Right lobe of liver (tissue), 6 donors: ENCODE results near the gene STAT3. TPM values are rescaled to one million over a fixed set of nuclear protein-coding genes. Genes with fewer than 3 reads are reported as not detected.
"Not testable (repeated sequence)": the region's sequence is repeated elsewhere in the genome, so short reads cannot be mapped to it uniquely, and the experiment has no call there.

Source experiments
- ATAC-seq, 4 donors: fragments of 200-7000 bp; cut with Tn5 transposase; one replicate each; pipeline ENCODE4 v1.9.1; 2020; ENCODE audit warnings: mild to moderate bottlenecking in 4 of 4, moderate library complexity in 4 of 4
- DNase-seq, 3 donors: peaks; one replicate each; pipeline ENCODE4 v3.0.0-alpha.2; 2020
- H3K27ac ChIP-seq, 3 donors: fragments of 200-600 bp; one replicate each; pipeline ENCODE4 v1.8.0; 2022
- H3K27me3 ChIP-seq, 2 donors: fragments of 200-600 bp; one replicate each; pipeline ENCODE4 v1.8.0; 2022
- H3K36me3 ChIP-seq, 4 donors: fragments of 200-600 bp; sonication (generic) in 1 of 4; one replicate each; pipeline versions ENCODE4 v1.5.1 to v1.8.0; 2017 to 2022; ENCODE audit warnings: control low read depth in 1 of 4
- H3K4me1 ChIP-seq, 4 donors: fragments of 200-600 bp; sonication (generic) in 1 of 4; one replicate each; pipeline versions ENCODE4 v1.5.1 to v1.8.0; 2017 to 2022; ENCODE audit warnings: control low read depth in 1 of 4
- H3K4me3 ChIP-seq, 3 donors: fragments of 200-600 bp; one replicate each; pipeline ENCODE4 v1.8.0; 2022
- H3K9me3 ChIP-seq, 4 donors: fragments of 200-600 bp; sonication (generic) in 1 of 4; one replicate each; pipeline versions ENCODE4 v1.5.1 to v1.8.0; 2017 to 2022; ENCODE audit warnings: control low read depth in 1 of 4
- POLR2A ChIP-seq: fragments of 450-650 bp; IDR thresholded peaks from one replicate; pipeline ENCODE4 v1.6.1; 2017; ENCODE audit warnings: antibody characterized with exemption, mild to moderate bottlenecking
- WGBS: methylation state at CpG from one replicate; pipeline ENCODE4 v1.1.6; 2018; ENCODE audit warnings: low coverage, low lambda C conversion rate; ENCODE audit not compliant: insufficient coverage; ENCODE audit errors: missing lambda C conversion rate; 5-methylcytosine and 5-hydroxymethylcytosine counted together
- intact Hi-C, 2 donors: fragments of 100-400 bp; cut with DNase I; formaldehyde crosslinking; loops; one replicate each; pipeline versions ENCODE4 v1.11.2 to v1.14.1; 2022
- total RNA-seq, 6 experiments: library from RNA; depleted of rRNA in 2 of 6; stranded (reverse); fragments of >200 nt in 2 of 6; fragmentation: NEBNext Ultra II Directional in 3 of 6; extraction: Animal tissue kit (Norgen Biotek cat#: 25700) in 3 of 6; gene quantifications; one replicate each; pipeline versions ENCODE4 v1.1.0 to v1.2.4, GENCODE V29; 2016 to 2023
- TF ChIP-seq, protein P1 (sequence below), 4 donors: fragments of 200-600 bp in 3 of 4; fragments of 450-650 bp in 1 of 4; IDR thresholded peaks; one replicate each; pipeline versions ENCODE4 v1.5.1 to v1.8.0; 2016 to 2022; ENCODE audit warnings: antibody characterized with exemption in 4 of 4, mild to moderate bottlenecking in 2 of 4
- donor health status: DM: no; HTN: yes; CAD: no.
- donor health status: DM: no; HTN: no; CAD: no.
- donor health status: DM: no; HTN: no; CAD: no.
- donor health status: DM: no; HTN: yes; CAD: no.
- donor health status: DM: no; HTN: yes; CAD: no.

The STAT3 gene
- total RNA-seq, 6 experiments from 2014 or later, result 108 to 267 (median 208) TPM

DNA sequence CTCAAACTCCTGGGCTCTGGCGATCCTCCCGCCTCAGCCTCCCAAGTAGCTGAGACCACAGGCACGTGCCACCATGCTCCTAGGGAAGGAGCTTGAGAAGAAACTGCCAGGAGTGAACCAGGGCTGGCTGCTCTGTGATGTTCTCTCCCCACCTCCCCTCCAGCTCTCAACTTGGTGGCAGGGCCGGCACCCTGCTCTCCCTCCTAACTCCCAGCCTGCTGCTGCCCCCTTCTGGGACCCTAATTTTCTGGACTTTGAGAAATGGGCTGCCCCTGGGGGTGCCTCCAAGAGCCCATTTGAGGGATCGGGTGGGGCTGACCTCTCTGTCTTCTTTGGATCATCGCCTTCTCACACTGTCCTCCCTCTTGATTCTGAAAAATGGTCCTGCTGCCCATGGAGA is 14.9 kb upstream of the STAT3 start:
- Histone ChIP-seq H3K9me3 (no peaks in the 10 kb centered on the region), H3K4me1 (peaks cover 0 to 19% (median 6%) of the 10 kb centered on the region in 4 donors), H3K36me3 (no peaks in the 10 kb centered on the region), H3K27me3 (no peaks in the 10 kb centered on the region), H3K4me3 (no peak overlapping the region), H3K27ac (no peak overlapping the region)
- ATAC-seq, result no peak
- no peak for TF ChIP-seq POLR2A
- TF ChIP-seq, protein P1, sequence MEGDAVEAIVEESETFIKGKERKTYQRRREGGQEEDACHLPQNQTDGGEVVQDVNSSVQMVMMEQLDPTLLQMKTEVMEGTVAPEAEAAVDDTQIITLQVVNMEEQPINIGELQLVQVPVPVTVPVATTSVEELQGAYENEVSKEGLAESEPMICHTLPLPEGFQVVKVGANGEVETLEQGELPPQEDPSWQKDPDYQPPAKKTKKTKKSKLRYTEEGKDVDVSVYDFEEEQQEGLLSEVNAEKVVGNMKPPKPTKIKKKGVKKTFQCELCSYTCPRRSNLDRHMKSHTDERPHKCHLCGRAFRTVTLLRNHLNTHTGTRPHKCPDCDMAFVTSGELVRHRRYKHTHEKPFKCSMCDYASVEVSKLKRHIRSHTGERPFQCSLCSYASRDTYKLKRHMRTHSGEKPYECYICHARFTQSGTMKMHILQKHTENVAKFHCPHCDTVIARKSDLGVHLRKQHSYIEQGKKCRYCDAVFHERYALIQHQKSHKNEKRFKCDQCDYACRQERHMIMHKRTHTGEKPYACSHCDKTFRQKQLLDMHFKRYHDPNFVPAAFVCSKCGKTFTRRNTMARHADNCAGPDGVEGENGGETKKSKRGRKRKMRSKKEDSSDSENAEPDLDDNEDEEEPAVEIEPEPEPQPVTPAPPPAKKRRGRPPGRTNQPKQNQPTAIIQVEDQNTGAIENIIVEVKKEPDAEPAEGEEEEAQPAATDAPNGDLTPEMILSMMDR (IDR thresholded peaks at IDR 0.05), result peak; percentile 15 to 37 (median 24)
- peak in 1 of 3 donors; percentile 48 for DNase-seq
- WGBS, result 88% methylated on average over 2 of the region's 6 CpGs
- intact Hi-C loops, result loop anchor here in 1 of 2 donors (10.0 kb wide), 1 partner anchor 88 kb away; no protein-coding TSS in a partner anchor

DNA sequence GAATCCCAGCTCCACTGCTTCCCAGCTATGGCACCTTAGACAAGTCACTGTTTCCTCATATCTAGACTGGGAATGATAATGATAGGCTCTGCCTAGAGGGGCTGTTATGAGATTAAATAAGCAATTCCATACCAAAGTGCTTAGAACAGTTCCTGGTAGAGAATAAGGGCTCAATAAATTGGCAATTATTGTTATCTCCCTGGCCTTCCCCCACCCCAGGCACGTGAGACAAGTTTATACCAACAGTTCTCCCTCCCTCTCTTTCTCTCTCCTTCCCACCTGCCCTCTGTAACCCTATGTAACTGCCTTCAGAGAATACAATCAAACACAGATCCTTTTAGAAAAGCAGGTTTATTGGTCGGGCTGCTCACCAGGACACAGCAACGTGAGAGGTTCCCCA is 13.9 kb upstream of the STAT3 start:
- Histone ChIP-seq H3K27ac (no peak overlapping the region), H3K4me3 (no peak overlapping the region), H3K27me3 (no peaks in the 10 kb centered on the region), H3K4me1 (peaks cover 0 to 14% (median 5%) of the 10 kb centered on the region in 4 donors), H3K36me3 (no peaks in the 10 kb centered on the region), H3K9me3 (no peaks in the 10 kb centered on the region)
- TF ChIP-seq POLR2A, result no peak
- TF ChIP-seq, protein P1 (IDR thresholded peaks at IDR 0.05), result no peak
- 61% methylated on average over 3 of the region's 3 CpGs for WGBS
- no peak for DNase-seq
- intact Hi-C loops, result loop anchor here in 1 of 2 donors (10.0 kb wide), 1 partner anchor 87 kb away; no protein-coding TSS in a partner anchor
- no peak for ATAC-seq

DNA sequence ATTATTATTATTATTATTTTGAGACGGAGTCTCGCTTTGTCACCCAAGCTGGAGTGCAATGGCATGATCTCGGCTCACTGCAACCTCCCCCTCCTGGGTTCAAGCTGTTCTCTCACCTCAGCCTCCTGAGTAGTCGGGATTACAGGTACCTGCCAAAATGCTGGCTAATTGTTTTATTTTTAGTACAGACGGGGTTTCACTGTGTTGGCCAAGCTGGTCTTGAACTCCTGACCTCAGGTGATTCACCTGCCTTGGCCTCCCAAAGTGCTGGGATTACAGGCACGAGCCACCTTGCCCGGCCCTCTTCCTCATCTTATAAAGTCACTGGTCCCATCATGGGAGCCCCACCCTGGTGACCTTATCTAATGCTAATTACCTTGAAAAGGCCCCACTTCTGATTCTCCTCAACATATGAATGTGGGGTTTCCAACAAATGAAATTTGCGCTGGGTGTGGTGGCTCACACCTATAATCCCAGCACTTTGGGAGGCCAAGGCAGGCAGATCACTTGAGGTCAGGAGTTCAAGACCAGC is 12.7 kb upstream of the STAT3 start:
- not testable (repeated sequence) for H3K4me1 ChIP-seq, H3K27me3 ChIP-seq, ATAC-seq, H3K27ac ChIP-seq, H3K9me3 ChIP-seq, H3K4me3 ChIP-seq, DNase-seq, H3K36me3 ChIP-seq
- WGBS, result 67% methylated on average over 4 of the region's 8 CpGs
- intact Hi-C loops, result loop anchor here in 1 of 2 donors (10.0 kb wide), 1 partner anchor 86 kb away; no protein-coding TSS in a partner anchor

DNA sequence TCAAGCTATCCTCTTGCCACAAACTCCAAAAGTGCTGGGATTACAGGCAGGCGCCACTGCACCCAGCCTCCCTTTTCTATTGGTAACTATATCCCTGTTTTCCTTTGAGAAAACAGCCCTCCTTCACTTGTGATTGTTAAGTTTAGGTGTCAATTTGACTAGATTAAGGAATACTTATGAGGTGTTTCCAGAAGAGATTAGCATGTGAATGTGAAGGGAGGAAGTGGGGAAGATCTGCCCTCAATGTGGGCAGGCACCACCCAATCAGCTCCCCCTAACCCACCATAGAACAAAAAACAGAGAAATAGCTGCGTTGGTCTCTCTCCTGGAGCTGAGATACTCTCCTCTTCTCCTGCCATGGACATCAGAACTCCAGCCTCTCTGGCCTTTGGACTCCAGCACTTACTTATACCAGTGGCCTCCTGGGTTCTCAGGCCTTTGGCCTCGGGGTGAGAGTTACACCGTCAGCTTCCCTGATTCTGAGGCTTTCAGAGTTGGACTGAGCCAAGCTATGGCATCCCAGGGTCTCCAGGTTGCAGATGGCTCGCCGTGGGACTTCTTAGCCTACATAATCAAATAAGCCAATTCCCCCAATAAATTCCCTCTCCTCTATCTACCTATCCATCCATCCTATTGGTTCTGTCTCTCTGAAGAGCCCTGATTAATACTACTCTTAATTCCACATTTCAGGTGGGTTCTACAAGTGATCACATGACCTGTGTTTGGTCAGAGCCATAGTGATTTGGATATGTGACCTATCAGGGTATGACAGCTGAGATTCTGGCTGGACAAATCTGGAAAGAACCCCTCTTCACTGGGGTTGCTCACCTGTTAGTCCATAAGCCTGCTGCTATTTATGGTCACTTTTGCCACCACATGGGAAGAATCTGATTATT is 12.0 kb upstream of the STAT3 start:
- TF ChIP-seq, protein P1 (IDR thresholded peaks at IDR 0.05), result no peak
- TF ChIP-seq POLR2A, result no peak
- ATAC-seq, result peak; percentile 41 to 79 (median 50)
- peak in 1 of 3 donors; percentile 49 for DNase-seq
- peaks cover 0 to 7% (median 0%) of the 10 kb centered on the region in 4 donors for H3K4me1 ChIP-seq
- no peaks in the 10 kb centered on the region for H3K27me3 ChIP-seq
- intact Hi-C loops, result loop anchor here in 1 of 2 donors (10.0 kb wide), 2 partner anchors 55 to 85 kb away; no protein-coding TSS in a partner anchor
- WGBS, result 61% methylated on average over 6 of the region's 6 CpGs
- H3K36me3 ChIP-seq, result no peaks in the 10 kb centered on the region
- H3K27ac ChIP-seq, result no peak overlapping the region
- no peak overlapping the region for H3K4me3 ChIP-seq
- H3K9me3 ChIP-seq, result no peaks in the 10 kb centered on the region

DNA sequence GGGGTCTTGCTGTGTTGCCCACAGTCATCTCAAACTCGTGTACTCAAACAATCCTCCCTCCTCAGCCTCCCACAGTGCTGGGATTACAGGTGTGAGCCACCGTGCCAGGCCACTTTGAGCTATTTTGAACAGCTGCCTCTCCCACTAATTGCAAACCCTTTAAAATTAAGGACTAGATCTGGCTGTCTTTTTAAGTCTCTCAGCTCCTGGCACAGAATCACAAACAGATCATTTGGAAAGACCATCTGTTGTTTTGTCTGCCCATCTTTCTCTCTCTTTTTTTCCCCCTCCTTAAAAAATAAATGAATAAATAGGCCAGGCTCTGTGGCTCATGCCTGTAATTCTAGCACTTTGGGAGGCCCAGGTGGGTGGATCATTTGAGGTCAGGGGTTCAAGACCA is 10.9 kb upstream of the STAT3 start:
- peaks cover 0 to 7% (median 0%) of the 10 kb centered on the region in 4 donors for H3K4me1 ChIP-seq

DNA sequence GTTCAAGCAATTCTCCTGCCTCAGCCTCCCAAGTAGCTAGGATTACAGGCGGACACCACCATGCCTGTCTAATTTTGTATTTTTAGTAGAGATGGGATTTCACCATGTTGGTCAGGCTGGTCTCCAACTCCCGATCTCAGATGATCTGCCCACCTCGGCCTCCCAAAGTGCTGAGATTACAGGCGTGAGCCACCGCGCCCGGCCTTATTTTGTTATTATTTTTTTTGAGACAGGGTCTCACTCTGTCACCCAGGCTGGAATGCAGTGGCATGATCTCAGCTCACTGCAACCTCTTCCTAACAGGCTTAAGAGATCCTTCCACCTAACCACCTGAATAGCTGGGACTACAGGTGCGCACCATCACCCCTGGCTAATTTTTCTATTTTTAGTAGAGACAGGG is 7.4 kb upstream of the STAT3 start:
- intact Hi-C loops, result loop anchor here in 1 of 2 donors (10.0 kb wide), 1 partner anchor 51 kb away; no protein-coding TSS in a partner anchor
- not testable (repeated sequence) for H3K27ac ChIP-seq, ATAC-seq, H3K4me3 ChIP-seq, H3K9me3 ChIP-seq, H3K36me3 ChIP-seq, DNase-seq, H3K27me3 ChIP-seq, H3K4me1 ChIP-seq
- 98% methylated on average over 5 of the region's 8 CpGs for WGBS

More for the DNA sequence above, 10.9 kb upstream of the STAT3 start:
- H3K4me3 ChIP-seq, result no peak overlapping the region
- DNase-seq, result no peak
- ATAC-seq, result no peak
- no peaks in the 10 kb centered on the region for H3K9me3 ChIP-seq
- no peak overlapping the region for H3K27ac ChIP-seq
- intact Hi-C loops, result loop anchor here in 1 of 2 donors (10.0 kb wide), 1 partner anchor 54 kb away; no protein-coding TSS in a partner anchor
- no peaks in the 10 kb centered on the region for H3K27me3 ChIP-seq
- no peaks in the 10 kb centered on the region for H3K36me3 ChIP-seq
- TF ChIP-seq, protein P1 (IDR thresholded peaks at IDR 0.05), result no peak
- TF ChIP-seq POLR2A, result no peak
- 60% methylated on average over 2 of the region's 2 CpGs for WGBS
